ENCODE data around the gene EPHA3. TPM values are rescaled to one million over a fixed set of nuclear protein-coding genes. Genes with fewer than 3 reads are reported as not detected.

The EPHA3 gene
- total RNA-seq, 1 donor: 6.1 TPM

DNA sequence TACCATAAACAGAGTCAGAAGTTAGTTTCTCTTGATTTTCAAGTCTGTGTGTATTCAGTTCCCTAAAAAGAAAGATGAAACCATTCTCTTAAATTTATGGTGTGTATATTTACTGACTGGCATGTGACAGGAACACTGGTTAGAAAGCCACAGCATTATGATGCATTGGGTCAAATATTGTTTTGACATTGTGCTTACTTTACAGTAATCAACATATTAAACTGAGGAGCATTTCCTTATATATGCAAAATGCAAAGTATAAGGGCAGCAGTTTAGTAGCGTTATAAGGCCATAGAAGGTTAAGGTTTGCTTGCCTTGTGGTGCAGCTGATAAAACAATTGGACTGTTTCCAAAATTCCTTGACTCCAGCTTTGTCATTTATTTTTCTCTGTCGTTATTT is 72.9 kb downstream of the EPHA3 start:
- DNase-seq (ENCODE audit: low read depth): no peak
- no peak overlapping the region for H3K4me3 ChIP-seq (ENCODE audit: low read depth, low read length)
- TF ChIP-seq, protein P1, sequence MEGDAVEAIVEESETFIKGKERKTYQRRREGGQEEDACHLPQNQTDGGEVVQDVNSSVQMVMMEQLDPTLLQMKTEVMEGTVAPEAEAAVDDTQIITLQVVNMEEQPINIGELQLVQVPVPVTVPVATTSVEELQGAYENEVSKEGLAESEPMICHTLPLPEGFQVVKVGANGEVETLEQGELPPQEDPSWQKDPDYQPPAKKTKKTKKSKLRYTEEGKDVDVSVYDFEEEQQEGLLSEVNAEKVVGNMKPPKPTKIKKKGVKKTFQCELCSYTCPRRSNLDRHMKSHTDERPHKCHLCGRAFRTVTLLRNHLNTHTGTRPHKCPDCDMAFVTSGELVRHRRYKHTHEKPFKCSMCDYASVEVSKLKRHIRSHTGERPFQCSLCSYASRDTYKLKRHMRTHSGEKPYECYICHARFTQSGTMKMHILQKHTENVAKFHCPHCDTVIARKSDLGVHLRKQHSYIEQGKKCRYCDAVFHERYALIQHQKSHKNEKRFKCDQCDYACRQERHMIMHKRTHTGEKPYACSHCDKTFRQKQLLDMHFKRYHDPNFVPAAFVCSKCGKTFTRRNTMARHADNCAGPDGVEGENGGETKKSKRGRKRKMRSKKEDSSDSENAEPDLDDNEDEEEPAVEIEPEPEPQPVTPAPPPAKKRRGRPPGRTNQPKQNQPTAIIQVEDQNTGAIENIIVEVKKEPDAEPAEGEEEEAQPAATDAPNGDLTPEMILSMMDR (IDR thresholded peaks at IDR 0.05; ENCODE audit: insufficient read depth, low read length): no peak

DNA sequence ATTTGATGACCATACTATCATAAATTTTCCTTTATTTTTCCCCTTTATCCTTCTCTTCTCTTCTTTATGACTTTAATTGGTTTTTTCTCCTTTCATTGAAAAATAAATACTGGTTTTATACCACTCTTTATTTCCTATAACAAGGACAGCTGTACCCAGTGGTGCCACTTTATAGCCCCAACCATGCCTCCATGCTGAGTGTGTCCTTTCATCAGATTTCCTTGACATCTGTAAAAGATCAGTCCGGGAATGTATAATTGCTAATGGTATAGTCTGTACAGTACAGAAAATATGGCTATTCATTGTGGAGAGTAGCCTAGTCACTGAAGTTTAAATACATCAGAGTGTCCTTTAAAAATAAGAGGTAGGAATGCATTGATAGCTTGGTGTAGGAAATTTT is 74.6 kb downstream of the EPHA3 start:
- TF ChIP-seq, protein P1 (IDR thresholded peaks at IDR 0.05; ENCODE audit: insufficient read depth, low read length): no peak
- no peak for DNase-seq (ENCODE audit: low read depth)

DNA sequence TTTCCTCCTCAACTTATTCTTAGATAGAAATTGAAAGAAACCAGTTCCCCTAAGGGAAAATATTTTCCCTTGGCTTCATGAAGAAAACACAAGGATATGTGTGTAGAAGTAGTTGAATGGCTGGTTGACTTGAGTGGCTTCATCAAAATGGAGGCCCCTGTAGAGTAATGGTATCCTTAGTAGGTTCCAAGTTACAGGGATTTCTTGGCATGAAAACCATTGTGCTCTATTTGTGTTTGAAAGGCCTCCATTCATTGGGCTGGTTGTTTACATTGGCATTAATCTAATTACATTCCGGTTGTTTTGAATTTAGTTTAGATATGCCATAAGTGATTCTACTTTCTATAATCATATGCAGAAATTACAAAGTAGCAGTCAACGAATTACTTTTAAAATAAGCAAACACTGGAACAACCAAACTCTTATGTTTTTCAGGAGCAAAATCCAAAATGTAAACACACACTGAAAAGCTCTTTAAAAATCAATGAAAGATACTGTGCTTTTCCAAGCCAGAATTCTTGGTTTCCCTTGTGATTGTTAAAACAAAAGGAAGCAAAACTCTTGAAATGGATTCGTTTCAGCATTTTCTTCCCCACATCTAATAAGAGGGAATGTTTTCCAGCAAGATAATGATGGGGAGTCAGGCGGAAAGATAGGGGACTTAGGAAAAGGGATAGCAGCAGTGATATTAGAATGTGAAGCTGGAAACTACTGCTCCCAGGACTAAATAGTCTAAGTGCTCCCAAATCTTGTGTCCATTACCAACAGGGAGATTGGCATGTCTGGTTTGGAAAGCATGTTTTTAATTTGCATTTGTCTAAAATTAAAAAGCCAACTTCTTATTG is 77.0 kb downstream of the EPHA3 start:
- TF ChIP-seq, protein P1 (IDR thresholded peaks at IDR 0.05; ENCODE audit: insufficient read depth, low read length): no peak
- H3K4me3 ChIP-seq (ENCODE audit: low read depth, low read length): no peak overlapping the region
- DNase-seq (ENCODE audit: low read depth): no peak

More for the DNA sequence above, 74.6 kb downstream of the EPHA3 start:
- H3K4me3 ChIP-seq (ENCODE audit: low read depth, low read length): no peak overlapping the region

DNA sequence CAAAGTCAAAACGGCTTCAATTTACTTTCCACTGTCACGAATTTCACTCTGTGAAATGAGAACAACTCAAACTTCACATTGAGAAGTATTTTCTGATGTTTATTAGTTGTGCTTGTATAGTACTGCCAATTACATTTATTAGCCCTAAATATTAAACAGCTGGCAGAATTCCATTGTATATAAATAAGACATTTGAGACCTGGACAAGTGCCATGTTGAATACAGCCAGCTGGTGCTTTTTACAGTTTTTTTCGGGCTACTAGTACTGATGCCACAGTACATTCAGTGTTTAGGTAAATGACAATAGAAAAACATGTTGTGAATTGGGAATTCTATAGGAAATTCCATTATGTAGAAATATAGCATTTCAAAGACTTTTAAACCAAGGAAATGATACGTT is 79.0 kb downstream of the EPHA3 start:
- TF ChIP-seq, protein P1 (IDR thresholded peaks at IDR 0.05; ENCODE audit: insufficient read depth, low read length): no peak
- DNase-seq (ENCODE audit: low read depth): no peak

DNA sequence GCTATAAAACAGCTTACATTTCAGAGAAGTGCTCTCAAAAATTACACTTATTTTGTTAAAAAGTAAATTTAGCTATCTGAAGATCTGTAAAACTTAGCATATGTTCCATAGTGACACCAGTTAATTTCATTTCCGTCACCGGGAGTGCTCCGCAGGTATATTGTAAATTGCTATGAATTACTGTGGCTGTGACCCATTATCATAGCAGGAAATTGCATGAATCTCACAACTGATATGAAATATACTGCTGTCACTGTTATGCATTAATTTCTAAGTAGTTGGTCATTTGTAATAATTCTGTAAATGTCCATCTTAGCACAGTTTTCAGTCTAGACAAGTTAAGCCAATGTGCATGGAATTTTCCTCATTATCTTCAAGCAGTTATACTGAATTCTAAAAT is 91.2 kb downstream of the EPHA3 start:
- DNase-seq (ENCODE audit: low read depth): no peak
- TF ChIP-seq, protein P1 (IDR thresholded peaks at IDR 0.05; ENCODE audit: insufficient read depth, low read length): no peak

More for the DNA sequence above, 79.0 kb downstream of the EPHA3 start:
- no peak overlapping the region for H3K4me3 ChIP-seq (ENCODE audit: low read depth, low read length)

DNA sequence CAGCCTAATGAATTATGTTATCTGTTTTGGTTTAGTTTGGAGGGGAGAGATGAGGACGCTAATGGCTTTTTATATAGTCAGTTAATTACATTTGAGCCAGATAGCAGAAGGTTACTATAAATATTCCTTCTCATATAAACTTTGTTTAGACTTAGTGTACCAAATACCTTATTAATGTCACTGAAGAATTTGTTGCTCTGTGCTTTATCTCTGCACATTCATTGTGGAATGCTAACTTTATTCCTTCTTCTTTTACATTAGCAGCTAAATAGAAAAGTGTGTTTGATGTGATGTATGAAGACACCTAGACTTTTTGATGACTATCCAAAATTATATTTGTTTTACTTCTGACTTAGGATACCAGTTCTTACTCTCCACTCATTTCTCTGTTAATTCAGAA is 105.2 kb downstream of the EPHA3 start:
- no peak overlapping the region for H3K4me3 ChIP-seq (ENCODE audit: low read depth, low read length)
- TF ChIP-seq, protein P1 (IDR thresholded peaks at IDR 0.05; ENCODE audit: insufficient read depth, low read length): no peak
- DNase-seq (ENCODE audit: low read depth): no peak

More for the DNA sequence above, 91.2 kb downstream of the EPHA3 start:
- H3K4me3 ChIP-seq (ENCODE audit: low read depth, low read length): no peak overlapping the region
